Gastroesophageal sphincter (tissue), 4 donors: ENCODE measurements around the gene ADRM1. TPM values are rescaled to one million over a fixed set of nuclear protein-coding genes. Genes with fewer than 3 reads are reported as not detected.

ENCODE experiments used
- ATAC-seq: fragments of 150-250 bp; one replicate; pipeline ENCODE4 v1.9.1; 2016; ENCODE audit warnings: mild to moderate bottlenecking, moderate library complexity
- H3K27ac ChIP-seq, 4 donors: fragments of 200-600 bp; sonication (generic) in 3 of 4; 1 replicate in 3 of 4; 2 replicates in 1 of 4; pipeline ENCODE4 v1.5.1; 2016 to 2019
- H3K27me3 ChIP-seq: fragments of 200-600 bp; sonication (generic); one replicate; pipeline ENCODE4 v1.5.1; 2019
- H3K36me3 ChIP-seq, 2 donors: fragments of 200-600 bp; sonication (generic); one replicate each; pipeline ENCODE4 v1.5.1; 2019; ENCODE audit warnings: control low read depth in 1 of 2
- H3K4me1 ChIP-seq, 3 donors: fragments of 200-600 bp; sonication (generic); 1 replicate in 2 of 3; 2 replicates in 1 of 3; pipeline ENCODE4 v1.5.1; 2016 to 2019; ENCODE audit warnings: control low read depth in 2 of 3
- H3K4me3 ChIP-seq, 2 donors: fragments of 200-600 bp; sonication (generic); one replicate each; pipeline ENCODE4 v1.5.1; 2019; ENCODE audit warnings: mild to moderate bottlenecking in 1 of 2, moderate library complexity in 1 of 2
- H3K9me3 ChIP-seq, 3 donors: fragments of 200-600 bp; sonication (generic); one replicate each; pipeline ENCODE4 v1.5.1; 2017 to 2019; ENCODE audit warnings: control low read depth in 2 of 3
- CTCF ChIP-seq, 4 experiments: fragments of 200-600 bp in 2 of 4; fragments of 450-650 bp in 2 of 4; sonication (generic) in 1 of 4; IDR thresholded peaks; one replicate each; pipeline ENCODE4 v1.5.1; 2017 to 2019; ENCODE audit warnings: antibody characterized with exemption in 4 of 4, mild to moderate bottlenecking in 2 of 4, moderate library complexity in 2 of 4
- EP300 ChIP-seq: sonication (generic); formaldehyde crosslinking; IDR thresholded peaks from one replicate; pipeline ENCODE4 v1.6.1; 2017; ENCODE audit warnings: antibody characterized with exemption, mild to moderate bottlenecking
- POLR2A ChIP-seq, 2 donors: fragments of 450-650 bp; IDR thresholded peaks; one replicate each; pipeline ENCODE4 v1.6.1; 2017; ENCODE audit warnings: antibody characterized with exemption in 2 of 2, mild to moderate bottlenecking in 2 of 2, moderate library complexity in 1 of 2
- POLR2AphosphoS5 ChIP-seq: sonication (generic); formaldehyde crosslinking; IDR thresholded peaks from one replicate; pipeline ENCODE4 v1.6.1; 2017; ENCODE audit warnings: antibody characterized with exemption
- WGBS, 2 donors: methylation state at CpG; one replicate each; pipeline ENCODE4 v1.1.5; 2018; ENCODE audit warnings: low coverage in 1 of 2; 5-methylcytosine and 5-hydroxymethylcytosine counted together
- total RNA-seq, 4 donors: library from RNA; depleted of rRNA; stranded (reverse); fragments of >200 nt; gene quantifications; one replicate each; pipeline ENCODE4 v1.1.0, GENCODE V29; 2016

Gene ADRM1
- total RNA-seq, 4 donors from 2014 or later, result 131 to 182 (median 151) TPM

- no peak for ATAC-seq
- H3K9me3 ChIP-seq, result no peaks in the 10 kb centered on the region
- no peak overlapping the region for H3K4me3 ChIP-seq
- H3K36me3 ChIP-seq, result peaks cover 0 to 98% of the 10 kb centered on the region in 2 donors
- TF ChIP-seq POLR2AphosphoS5, result no peak
- TF ChIP-seq POLR2A (IDR thresholded peaks at IDR 0.05), result no peak
- no peak for TF ChIP-seq CTCF (IDR thresholded peaks at IDR 0.05)
- TF ChIP-seq EP300, result no peak
- WGBS, 2 donors, result 100% methylated on average over 1 of the region's 29 CpGs; no CpG with 5 or more reads in 1 of the 2 donors
- no peaks in the 10 kb centered on the region for H3K27me3 ChIP-seq
- peak overlapping the region in 3 of 4 donors; percentile 16 to 52 (median 31) for H3K27ac ChIP-seq
- H3K4me1 ChIP-seq, result peaks cover 0 to 47% (median 4%) of the 10 kb centered on the region in 3 donors
Measured at GRCh38 chr20:62309947-62310756, 7.4 kb downstream of the ADRM1 start.

- TF ChIP-seq POLR2AphosphoS5 (no peak), CTCF (IDR thresholded peaks at IDR 0.05) (no peak), EP300 (no peak)
Measured at GRCh38 chr20:62310757-62311121, 7.9 kb downstream of the ADRM1 start.

GRCh38 chr20:62311150-62311549, 8.4 kb downstream of the ADRM1 start:
- no peak overlapping the region for H3K4me3 ChIP-seq
- no peak for TF ChIP-seq POLR2A (IDR thresholded peaks at IDR 0.05)
- no peak for TF ChIP-seq CTCF (IDR thresholded peaks at IDR 0.05)
- no peak for TF ChIP-seq EP300
- TF ChIP-seq POLR2AphosphoS5, result no peak
- no peaks in the 10 kb centered on the region for H3K9me3 ChIP-seq
- WGBS, 2 donors, result no CpG with 5 or more reads among the region's 18 CpGs
- H3K27ac ChIP-seq, result peak overlapping the region in 2 of 4 donors; percentile 16 to 52
- peaks cover 0 to 98% of the 10 kb centered on the region in 2 donors for H3K36me3 ChIP-seq
- peaks cover 0 to 37% (median 0%) of the 10 kb centered on the region in 3 donors for H3K4me1 ChIP-seq
- H3K27me3 ChIP-seq, result no peaks in the 10 kb centered on the region
- no peak for ATAC-seq

More at GRCh38 chr20:62310757-62311121, 7.9 kb downstream of the ADRM1 start:
- H3K4me1 ChIP-seq, result peaks cover 0 to 41% (median 0%) of the 10 kb centered on the region in 3 donors
- H3K36me3 ChIP-seq, result peaks cover 0 to 98% of the 10 kb centered on the region in 2 donors
- peak overlapping the region in 3 of 4 donors; percentile 16 to 52 (median 31) for H3K27ac ChIP-seq
- no CpG with 5 or more reads among the region's 25 CpGs for WGBS, 2 donors
- no peak for ATAC-seq
- no peak overlapping the region for H3K4me3 ChIP-seq
- no peaks in the 10 kb centered on the region for H3K9me3 ChIP-seq
- H3K27me3 ChIP-seq, result no peaks in the 10 kb centered on the region

GRCh38 chr20:62311832-62312661, 9.2 kb downstream of the ADRM1 start:
- Histone ChIP-seq H3K4me3 (no peak overlapping the region), H3K36me3 (peaks cover 0 to 98% of the 10 kb centered on the region in 2 donors), H3K4me1 (peaks cover 0 to 28% (median 0%) of the 10 kb centered on the region in 3 donors), H3K27ac (no peak overlapping the region), H3K9me3 (no peaks in the 10 kb centered on the region), H3K27me3 (no peaks in the 10 kb centered on the region)
- TF ChIP-seq CTCF (IDR thresholded peaks at IDR 0.05) (no peak), POLR2A (IDR thresholded peaks at IDR 0.05) (no peak)
- no peak for ATAC-seq
- 100% methylated on average over 6 of the region's 60 CpGs; no CpG with 5 or more reads in 1 of the 2 donors for WGBS, 2 donors
